GM18870 (cell line): Measurements from ENCODE around the gene KRTAP4-8.
"Not testable (repeated sequence)": the region's sequence is repeated elsewhere in the genome, so short reads cannot be mapped to it uniquely, and the experiment has no call there.

Source experiments
- ATAC-seq: cut with Tn5 transposase; IDR thresholded peaks from one replicate; pipeline ENCODE4 v1.9.1; 2021; ENCODE audit warnings: moderate library complexity; ENCODE audit not compliant: unreplicated experiment

Gene KRTAP4-8

GRCh38 chr17:41065829-41066624, 31.9 kb downstream of the KRTAP4-8 start, which contains the start of gene KRTAP2-4:
Gene KRTAP2-4 (minus strand): TSS chr17:41065879. CDS start chr17:41065845, 34 bp downstream.
- no peak for ATAC-seq

GRCh38 chr17:41065016-41065689, 32.8 kb downstream of the KRTAP4-8 start:
- ATAC-seq, result not testable (repeated sequence)

DNA sequence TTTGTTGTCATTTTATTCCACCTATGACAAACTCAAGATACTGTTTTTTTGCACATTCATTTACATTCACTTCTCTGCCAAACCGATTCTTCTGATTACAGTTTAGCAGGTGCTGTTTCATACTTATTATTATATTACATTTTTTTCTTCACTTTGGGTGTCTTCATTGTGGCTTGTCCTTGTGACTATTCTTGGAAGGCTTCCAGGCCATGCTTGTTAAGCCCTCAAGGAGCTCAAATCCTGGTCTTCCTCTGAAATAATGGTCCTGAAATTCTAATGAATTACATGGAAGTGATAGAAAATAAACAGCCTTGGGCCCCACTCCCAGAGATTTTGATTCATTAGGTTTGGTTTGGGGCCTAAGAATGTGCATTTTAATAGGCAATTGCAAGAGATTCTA, 33.6 kb downstream of the KRTAP4-8 start:
- no peak for ATAC-seq

DNA sequence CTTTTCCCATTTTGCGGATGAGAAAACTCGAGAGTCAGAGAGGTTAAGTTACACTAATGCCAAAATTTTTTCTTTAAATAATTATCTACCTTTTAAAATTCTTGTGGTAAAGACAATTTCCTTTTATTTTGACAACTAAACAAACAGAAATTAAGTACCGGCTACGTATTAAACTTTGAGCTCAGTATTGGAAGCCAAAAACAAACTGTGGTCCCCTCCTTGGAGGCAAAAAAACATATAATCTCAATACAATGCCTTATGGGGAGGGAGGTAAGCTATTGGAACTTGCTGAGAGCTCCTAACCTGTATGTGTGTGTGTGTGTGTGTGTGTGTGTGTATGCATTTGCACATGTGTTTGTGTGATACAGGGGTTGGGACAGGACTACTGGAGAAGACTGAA, 34.5 kb downstream of the KRTAP4-8 start:
- no peak for ATAC-seq

DNA sequence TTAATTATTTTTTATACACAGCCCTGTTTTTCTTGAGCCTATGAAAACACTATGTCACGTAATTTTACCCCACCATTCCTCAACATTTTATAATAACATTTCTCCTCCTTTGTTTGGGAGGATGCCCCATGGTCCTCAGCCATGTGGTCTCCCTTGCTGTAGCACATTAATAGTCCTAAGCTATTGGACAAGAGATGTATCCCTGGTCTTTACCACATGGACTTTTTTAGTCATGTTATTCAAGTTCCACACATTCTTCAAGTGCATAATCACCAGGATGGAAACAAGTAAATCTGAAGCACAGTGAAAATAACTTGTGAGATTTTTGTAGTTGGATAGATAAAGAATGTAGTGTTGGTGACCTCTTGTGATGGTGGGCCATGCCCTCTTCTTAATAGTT, 36.0 kb downstream of the KRTAP4-8 start:
- ATAC-seq, result no peak

DNA sequence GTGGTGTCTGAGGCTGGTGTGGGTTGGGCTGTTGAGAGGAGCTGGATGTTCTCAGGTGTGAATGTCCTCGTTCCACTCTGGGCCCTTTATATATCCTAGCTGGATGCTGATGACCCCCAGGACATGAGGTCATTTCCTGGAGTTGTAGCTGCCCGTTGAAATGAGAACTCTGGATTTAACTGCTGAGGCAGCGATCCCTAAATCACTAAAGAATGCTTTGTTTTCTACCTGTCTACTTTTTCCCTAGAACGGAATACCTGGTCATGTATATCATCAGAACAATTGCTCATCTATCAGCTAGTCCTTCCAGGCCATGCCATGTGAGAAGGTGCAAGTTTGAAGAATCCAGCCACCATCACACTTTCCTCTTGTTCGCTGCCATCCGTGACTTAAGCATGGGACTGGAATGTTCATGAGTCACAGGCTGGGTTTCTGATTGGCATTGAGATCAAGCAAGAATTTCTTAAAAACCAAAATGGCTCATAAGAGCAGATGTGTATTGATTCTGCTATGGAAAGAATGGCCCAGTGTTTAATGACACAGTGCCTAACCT, 37.8 kb downstream of the KRTAP4-8 start, which contains the start of gene KRTAP2-3:
KRTAP2-3 (minus strand) TSS at position 63 of the 553 bp plus-strand sequence. CDS start 64 bp downstream, outside the sequence.
- no peak for ATAC-seq

GRCh38 chr17:41059276-41060051, 38.5 kb downstream of the KRTAP4-8 start:
- not testable (repeated sequence) for ATAC-seq

- ATAC-seq, result no peak
Observed at GRCh38 chr17:41058741-41059140, 39.2 kb downstream of the KRTAP4-8 start.

GRCh38 chr17:41057547-41057946, 40.4 kb downstream of the KRTAP4-8 start:
- ATAC-seq, result no peak

DNA sequence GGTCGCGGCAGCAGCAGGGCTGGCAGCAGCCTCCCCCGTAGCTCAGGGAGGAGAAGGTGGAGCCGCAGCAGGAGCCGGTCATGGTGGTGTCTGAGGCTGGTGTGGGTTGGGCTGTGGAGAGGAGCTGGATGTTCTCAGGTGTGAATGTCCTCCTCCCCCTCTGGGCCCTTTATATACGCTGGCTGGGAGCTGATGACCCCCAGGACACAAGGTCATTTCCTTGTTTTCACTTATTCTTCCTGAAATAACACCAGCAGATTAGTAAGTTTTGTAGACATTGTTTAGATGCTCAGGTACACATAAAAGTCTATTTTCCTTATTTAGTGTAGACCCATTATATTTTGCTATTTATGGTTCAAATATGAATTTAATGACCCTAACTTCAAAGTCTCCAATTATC, 42.8 kb downstream of the KRTAP4-8 start, which contains the start of gene KRTAP2-2:
KRTAP2-2 (minus strand) TSS at position 101 of the 400 bp plus-strand sequence; CDS start at position 82, 19 bp downstream.
- not testable (repeated sequence) for ATAC-seq

- ATAC-seq, result not testable (repeated sequence)
Observed at GRCh38 chr17:41054556-41054955, 43.4 kb downstream of the KRTAP4-8 start.

- no peak for ATAC-seq
Observed at GRCh38 chr17:41054025-41054424, 43.9 kb downstream of the KRTAP4-8 start.

DNA sequence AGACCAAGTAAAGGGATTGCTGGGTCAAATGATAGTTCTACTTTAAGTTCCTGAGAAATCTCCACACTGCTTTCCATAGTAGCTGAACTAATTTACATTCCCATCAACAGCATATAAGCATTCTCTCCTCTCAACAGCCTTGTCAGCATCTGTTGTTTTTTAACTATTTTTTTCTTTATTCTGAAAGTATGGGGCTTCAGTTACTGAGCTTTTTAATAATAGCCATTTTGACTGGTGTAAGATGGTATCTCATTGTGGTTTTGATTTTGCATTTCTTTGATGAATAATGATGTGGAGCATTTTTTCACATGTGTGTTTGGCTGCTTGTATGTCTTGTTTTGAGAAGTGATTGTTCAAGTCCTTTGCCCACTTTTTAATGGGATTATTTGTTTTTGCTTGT, 45.4 kb downstream of the KRTAP4-8 start:
- no peak for ATAC-seq

GRCh38 chr17:41049110-41049509, 48.8 kb downstream of the KRTAP4-8 start:
- ATAC-seq, result no peak

DNA sequence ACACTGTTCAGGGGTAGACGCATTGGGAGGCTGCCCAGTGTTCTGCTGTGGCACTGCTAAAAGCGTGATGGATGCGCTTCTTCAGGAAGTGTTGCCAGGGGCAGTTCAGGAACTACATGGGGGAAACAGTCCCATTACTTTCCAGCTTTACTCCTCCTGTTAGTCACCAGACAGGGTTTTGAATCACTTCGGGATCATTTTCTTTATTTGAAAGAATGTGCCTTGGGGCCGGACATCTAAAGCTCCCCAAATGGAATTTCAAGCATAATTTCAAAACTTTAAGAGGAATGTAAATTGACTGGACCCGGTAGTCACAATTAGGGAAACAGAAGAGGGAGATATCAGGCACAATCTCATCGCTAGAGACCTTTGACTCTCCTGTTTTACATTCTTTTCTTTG, 49.5 kb downstream of the KRTAP4-8 start:
- no peak for ATAC-seq
